ENCODE measurements around the gene XPC. TPM values are rescaled to one million over a fixed set of nuclear protein-coding genes. Genes with fewer than 3 reads are reported as not detected.

Gene XPC
- total RNA-seq, 2 donors from 2014 or later = 33.0 to 40.0 TPM

GRCh38 chr3:14209581-14210289, 31.3 kb upstream of the XPC start:
- Histone ChIP-seq H3K4me1 (ENCODE audit: control insufficient read depth, insufficient read depth, low read length) (no peaks in the 10 kb centered on the region), H3K27me3 (ENCODE audit: control insufficient read depth, insufficient read depth, low read length, poor library complexity, severe bottlenecking) (peaks cover 4% of the 10 kb centered on the region), H3K9me3 (ENCODE audit: control insufficient read depth, low read length) (no peaks in the 10 kb centered on the region), H3K27ac (ENCODE audit: low read depth, low read length) (no peak overlapping the region), H3K9ac (ENCODE audit: extremely low read depth, low read length, poor library complexity, severe bottlenecking) (no peak overlapping the region), H3K4me3 (ENCODE audit: low read length) (no peak overlapping the region), H3K36me3 (ENCODE audit: control insufficient read depth, insufficient read depth, low read length) (no peaks in the 10 kb centered on the region)
- TF ChIP-seq, protein P1, sequence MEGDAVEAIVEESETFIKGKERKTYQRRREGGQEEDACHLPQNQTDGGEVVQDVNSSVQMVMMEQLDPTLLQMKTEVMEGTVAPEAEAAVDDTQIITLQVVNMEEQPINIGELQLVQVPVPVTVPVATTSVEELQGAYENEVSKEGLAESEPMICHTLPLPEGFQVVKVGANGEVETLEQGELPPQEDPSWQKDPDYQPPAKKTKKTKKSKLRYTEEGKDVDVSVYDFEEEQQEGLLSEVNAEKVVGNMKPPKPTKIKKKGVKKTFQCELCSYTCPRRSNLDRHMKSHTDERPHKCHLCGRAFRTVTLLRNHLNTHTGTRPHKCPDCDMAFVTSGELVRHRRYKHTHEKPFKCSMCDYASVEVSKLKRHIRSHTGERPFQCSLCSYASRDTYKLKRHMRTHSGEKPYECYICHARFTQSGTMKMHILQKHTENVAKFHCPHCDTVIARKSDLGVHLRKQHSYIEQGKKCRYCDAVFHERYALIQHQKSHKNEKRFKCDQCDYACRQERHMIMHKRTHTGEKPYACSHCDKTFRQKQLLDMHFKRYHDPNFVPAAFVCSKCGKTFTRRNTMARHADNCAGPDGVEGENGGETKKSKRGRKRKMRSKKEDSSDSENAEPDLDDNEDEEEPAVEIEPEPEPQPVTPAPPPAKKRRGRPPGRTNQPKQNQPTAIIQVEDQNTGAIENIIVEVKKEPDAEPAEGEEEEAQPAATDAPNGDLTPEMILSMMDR (conservative IDR thresholded peaks at IDR 0.05) = no peak
- H3K9me3 Mint-ChIP-seq = no peaks in the 10 kb centered on the region
- peaks cover 4% of the 10 kb centered on the region for H3K4me1 Mint-ChIP-seq
- H3K27me3 Mint-ChIP-seq (ENCODE audit: insufficient read depth) = peaks cover 5% of the 10 kb centered on the region
- H3K36me3 Mint-ChIP-seq (ENCODE audit: low read depth) = no peaks in the 10 kb centered on the region
- no peak overlapping the region for H3K27ac Mint-ChIP-seq
- WGBS, 2 experiments (ENCODE audit: insufficient coverage in 1 of 2, insufficient read length in 1 of 2) = 87 to 91% methylated on average over 13 to 14 of the region's 14 CpGs
- no peak overlapping the region for H3K4me3 Mint-ChIP-seq
- DNase-seq = peak; percentile 57

GRCh38 chr3:14208977-14209394, 30.6 kb upstream of the XPC start:
- Mint-ChIP-seq H3K27ac (no peak overlapping the region), H3K4me1 (peaks cover 4% of the 10 kb centered on the region), H3K4me3 (no peak overlapping the region), H3K36me3 (ENCODE audit: low read depth) (no peaks in the 10 kb centered on the region), H3K27me3 (ENCODE audit: insufficient read depth) (peaks cover 4% of the 10 kb centered on the region), H3K9me3 (no peaks in the 10 kb centered on the region)
- 80 to 82% methylated on average over 5 of the region's 5 CpGs for WGBS, 2 experiments (ENCODE audit: insufficient coverage in 1 of 2, insufficient read length in 1 of 2)
- no peak for DNase-seq
- Histone ChIP-seq H3K4me1 (ENCODE audit: control insufficient read depth, insufficient read depth, low read length) (no peaks in the 10 kb centered on the region), H3K27me3 (ENCODE audit: control insufficient read depth, insufficient read depth, low read length, poor library complexity, severe bottlenecking) (no peaks in the 10 kb centered on the region), H3K27ac (ENCODE audit: low read depth, low read length) (no peak overlapping the region), H3K9ac (ENCODE audit: extremely low read depth, low read length, poor library complexity, severe bottlenecking) (no peak overlapping the region), H3K4me3 (ENCODE audit: low read length) (no peak overlapping the region), H3K36me3 (ENCODE audit: control insufficient read depth, insufficient read depth, low read length) (no peaks in the 10 kb centered on the region), H3K9me3 (ENCODE audit: control insufficient read depth, low read length) (no peaks in the 10 kb centered on the region)
- TF ChIP-seq, protein P1 (conservative IDR thresholded peaks at IDR 0.05) = no peak

GRCh38 chr3:14208168-14208567, 29.8 kb upstream of the XPC start:
- WGBS, 2 experiments (ENCODE audit: insufficient coverage in 1 of 2, insufficient read length in 1 of 2) = 94 to 100% methylated on average over 3 to 4 of the region's 4 CpGs

More at GRCh38 chr3:14208168-14208567, 29.8 kb upstream of the XPC start:
- H3K9me3 ChIP-seq (ENCODE audit: control insufficient read depth, low read length) = no peaks in the 10 kb centered on the region
- H3K4me1 ChIP-seq (ENCODE audit: control insufficient read depth, insufficient read depth, low read length) = no peaks in the 10 kb centered on the region
- DNase-seq = no peak
- Mint-ChIP-seq H3K27me3 (ENCODE audit: insufficient read depth) (peaks cover 3% of the 10 kb centered on the region), H3K27ac (no peak overlapping the region), H3K4me3 (no peak overlapping the region), H3K9me3 (no peaks in the 10 kb centered on the region), H3K4me1 (peaks cover 5% of the 10 kb centered on the region), H3K36me3 (ENCODE audit: low read depth) (no peaks in the 10 kb centered on the region)
- H3K36me3 ChIP-seq (ENCODE audit: control insufficient read depth, insufficient read depth, low read length) = no peaks in the 10 kb centered on the region
- H3K27ac ChIP-seq (ENCODE audit: low read depth, low read length) = no peak overlapping the region
- no peak overlapping the region for H3K9ac ChIP-seq (ENCODE audit: extremely low read depth, low read length, poor library complexity, severe bottlenecking)
- TF ChIP-seq, protein P1 (conservative IDR thresholded peaks at IDR 0.05) = no peak
- H3K4me3 ChIP-seq (ENCODE audit: low read length) = no peak overlapping the region
- H3K27me3 ChIP-seq (ENCODE audit: control insufficient read depth, insufficient read depth, low read length, poor library complexity, severe bottlenecking) = no peaks in the 10 kb centered on the region

Data from endodermal cell (in vitro differentiated cells).